ENCODE data around the gene ARPC1A.
"Not testable (repeated sequence)": the region's sequence is repeated elsewhere in the genome, so short reads cannot be mapped to it uniquely, and the experiment has no call there.

The ARPC1A gene

DNA sequence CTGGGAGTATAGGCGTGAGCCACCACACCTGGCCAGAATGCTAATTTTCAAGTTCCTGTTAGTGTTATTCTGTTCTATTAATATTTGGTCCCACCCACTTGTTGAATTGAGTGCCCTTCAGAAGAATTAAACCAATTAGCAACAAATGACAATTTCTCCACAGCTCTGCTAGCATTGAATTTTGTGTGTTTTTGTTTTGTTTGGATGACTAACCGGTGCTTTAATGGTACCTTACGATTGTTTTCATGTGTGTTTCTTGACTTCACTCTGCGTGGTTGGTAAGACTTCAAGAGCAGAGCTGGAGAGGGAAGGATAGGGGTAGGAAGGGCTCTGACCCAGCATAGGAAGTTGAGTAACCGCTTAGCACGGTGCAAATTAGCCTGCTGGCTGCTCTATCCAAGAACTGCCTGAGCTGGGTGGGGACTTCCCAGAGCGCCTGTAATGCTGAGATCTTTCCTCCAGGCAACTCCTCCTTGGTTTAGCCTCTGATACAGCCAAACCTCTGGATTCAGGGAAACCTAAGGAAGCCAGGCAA lies 53.4 kb downstream of the ARPC1A start:
- CTCF ChIA-PET, result no interaction called here
- TF ChIP-seq FOXA1 (IDR thresholded peaks at IDR 0.05), result no peak
- TF ChIP-seq NFRKB (IDR thresholded peaks at IDR 0.05), result no peak
- no peak for TF ChIP-seq LEF1 (IDR thresholded peaks at IDR 0.05; ENCODE audit: borderline replicate concordance)
- TF ChIP-seq CTBP1 (IDR thresholded peaks at IDR 0.05; ENCODE audit: borderline replicate concordance), result no peak
- no peak for TF ChIP-seq FOXM1 (IDR thresholded peaks at IDR 0.05; ENCODE audit: borderline replicate concordance)
- TF ChIP-seq TARDBP (IDR thresholded peaks at IDR 0.05), result no peak
- TF ChIP-seq, protein P1, sequence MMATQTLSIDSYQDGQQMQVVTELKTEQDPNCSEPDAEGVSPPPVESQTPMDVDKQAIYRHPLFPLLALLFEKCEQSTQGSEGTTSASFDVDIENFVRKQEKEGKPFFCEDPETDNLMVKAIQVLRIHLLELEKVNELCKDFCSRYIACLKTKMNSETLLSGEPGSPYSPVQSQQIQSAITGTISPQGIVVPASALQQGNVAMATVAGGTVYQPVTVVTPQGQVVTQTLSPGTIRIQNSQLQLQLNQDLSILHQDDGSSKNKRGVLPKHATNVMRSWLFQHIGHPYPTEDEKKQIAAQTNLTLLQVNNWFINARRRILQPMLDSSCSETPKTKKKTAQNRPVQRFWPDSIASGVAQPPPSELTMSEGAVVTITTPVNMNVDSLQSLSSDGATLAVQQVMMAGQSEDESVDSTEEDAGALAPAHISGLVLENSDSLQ (IDR thresholded peaks at IDR 0.05), result no peak
- no peak for TF ChIP-seq ZNF384 (IDR thresholded peaks at IDR 0.05)
- TF ChIP-seq ARNT (IDR thresholded peaks at IDR 0.05), result no peak
- no peak for TF ChIP-seq L3MBTL2 (conservative IDR thresholded peaks at IDR 0.05)
- TF ChIP-seq SUZ12 (IDR thresholded peaks at IDR 0.05), result no peak
- TF ChIP-seq BHLHE40 (IDR thresholded peaks at IDR 0.05; ENCODE audit: borderline replicate concordance), result no peak
- TF ChIP-seq HDGF (IDR thresholded peaks at IDR 0.05; ENCODE audit: borderline replicate concordance), result no peak
- TF ChIP-seq SP1 (IDR thresholded peaks at IDR 0.05), result no peak
- no peak for TF ChIP-seq FOXK2 (IDR thresholded peaks at IDR 0.05)
- TF ChIP-seq ELF4 (IDR thresholded peaks at IDR 0.05), result no peak
- POLR2A ChIA-PET, result no interaction called here
- no peak for DNase-seq (ENCODE audit: extremely low spot score)

DNA sequence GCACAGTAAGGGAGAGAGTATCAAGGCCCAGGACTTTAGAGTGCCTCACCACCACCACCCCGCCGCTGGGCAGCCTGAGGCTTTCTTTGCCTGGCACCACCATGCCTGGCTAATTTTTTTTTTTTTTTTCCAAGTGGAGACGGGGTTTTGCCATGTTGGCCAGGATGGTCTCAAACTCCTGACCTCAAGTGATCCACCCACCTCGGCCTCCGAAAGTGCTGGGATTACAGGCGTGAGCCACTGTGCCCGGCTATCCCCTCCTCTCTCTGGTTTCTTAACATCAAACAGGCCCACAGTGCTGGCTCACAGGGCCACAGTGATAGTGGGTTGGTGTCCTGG lies 54.0 kb downstream of the ARPC1A start:
- POLR2A ChIA-PET; DNase-seq (ENCODE audit: extremely low spot score); CTCF ChIA-PET: not testable (repeated sequence)

DNA sequence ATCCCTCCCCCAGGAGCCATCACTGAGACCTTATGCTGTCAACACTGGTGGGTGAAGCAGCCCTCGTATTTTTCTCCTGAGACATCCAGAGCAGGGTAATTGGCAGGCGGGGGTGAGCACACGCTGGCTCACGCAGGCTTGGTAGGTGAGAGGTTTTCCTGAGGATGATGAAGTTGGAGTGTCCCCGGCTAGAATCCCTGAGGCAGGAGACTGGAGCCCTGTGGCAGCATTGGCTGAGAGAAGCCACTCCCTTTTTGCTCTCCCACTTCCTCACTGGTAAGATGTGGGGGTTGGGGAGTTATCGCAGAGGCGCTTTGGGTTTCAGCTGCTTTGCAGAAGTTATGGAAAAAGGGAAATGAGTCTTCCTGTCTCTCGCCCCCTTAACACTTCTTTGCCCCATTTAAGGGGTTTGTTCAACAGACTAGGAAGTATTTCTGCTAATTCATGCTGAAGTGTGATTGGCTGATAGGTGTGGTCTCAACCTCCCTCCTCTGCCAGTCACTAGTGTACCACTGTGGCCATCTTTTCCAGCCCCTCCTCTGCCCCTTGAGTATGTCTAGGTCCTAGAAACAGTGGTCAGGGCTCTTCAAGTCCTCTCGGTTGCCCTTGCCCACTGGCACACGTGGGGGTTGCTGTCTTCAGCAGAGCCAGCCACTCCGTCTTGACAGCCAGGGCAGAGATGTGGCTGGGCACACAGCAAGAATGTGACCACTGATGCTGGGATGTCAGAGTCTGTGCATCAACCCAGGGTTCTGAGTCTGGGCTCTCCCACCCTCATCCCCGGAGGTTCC lies 54.5 kb downstream of the ARPC1A start:
- TF ChIP-seq SUZ12 (IDR thresholded peaks at IDR 0.05) (no peak), TARDBP (IDR thresholded peaks at IDR 0.05) (no peak), HDGF (IDR thresholded peaks at IDR 0.05; ENCODE audit: borderline replicate concordance) (no peak), ARNT (IDR thresholded peaks at IDR 0.05) (no peak), FOXK2 (IDR thresholded peaks at IDR 0.05) (no peak), FOXA1 (IDR thresholded peaks at IDR 0.05) (no peak), FOXM1 (IDR thresholded peaks at IDR 0.05; ENCODE audit: borderline replicate concordance) (no peak), BHLHE40 (IDR thresholded peaks at IDR 0.05; ENCODE audit: borderline replicate concordance) (no peak), LEF1 (IDR thresholded peaks at IDR 0.05; ENCODE audit: borderline replicate concordance) (no peak), CTBP1 (IDR thresholded peaks at IDR 0.05; ENCODE audit: borderline replicate concordance) (no peak), L3MBTL2 (conservative IDR thresholded peaks at IDR 0.05) (no peak), SP1 (IDR thresholded peaks at IDR 0.05) (no peak), ELF4 (IDR thresholded peaks at IDR 0.05) (no peak), ZNF384 (IDR thresholded peaks at IDR 0.05) (no peak), NFRKB (IDR thresholded peaks at IDR 0.05) (no peak)
- TF ChIP-seq, protein P1 (IDR thresholded peaks at IDR 0.05), result no peak
- ChIA-PET CTCF (no interaction called here), POLR2A (no interaction called here)
- no peak for DNase-seq (ENCODE audit: extremely low spot score)

DNA sequence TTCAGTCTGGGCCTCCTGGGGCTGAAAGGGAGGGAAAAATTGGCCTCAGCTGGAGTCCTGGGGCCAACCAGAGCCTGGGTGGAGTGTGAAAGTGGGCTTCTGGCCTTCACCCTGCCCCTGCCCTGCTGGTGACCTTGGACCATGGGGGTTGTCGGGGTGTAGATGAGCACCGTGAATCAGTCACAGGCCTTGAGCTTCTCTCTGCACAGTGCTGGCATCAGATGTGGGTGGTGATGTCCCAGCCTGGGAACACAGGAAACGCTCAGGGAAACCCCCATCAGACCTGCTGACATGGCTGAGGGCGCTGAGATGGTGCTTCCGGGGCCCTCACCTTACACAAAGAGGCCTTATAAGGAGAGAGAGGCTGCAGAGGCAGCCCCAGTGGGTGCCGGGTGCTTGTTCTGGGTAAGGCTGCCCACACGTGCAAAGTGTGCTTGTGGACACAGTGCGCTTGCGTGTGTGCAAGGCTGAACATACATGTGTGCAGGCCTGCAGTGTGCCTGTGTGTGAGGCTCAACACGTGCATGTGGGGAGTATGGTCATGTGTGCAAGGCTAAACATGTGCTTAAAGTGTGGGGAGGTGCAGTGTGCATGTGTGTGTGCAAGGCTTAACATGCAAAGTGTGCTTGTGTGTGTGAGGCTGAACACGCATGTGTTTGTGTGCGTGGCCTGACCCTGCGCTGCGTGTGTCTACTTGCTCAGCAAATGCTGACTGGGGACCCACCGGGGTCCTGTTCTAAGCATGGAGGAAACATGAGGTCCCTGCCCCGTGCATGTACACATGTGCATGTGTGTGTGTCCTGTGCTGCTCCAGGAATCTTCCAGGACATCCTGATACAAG lies 55.3 kb downstream of the ARPC1A start:
- ChIA-PET POLR2A (no interaction called here), CTCF (no interaction called here)
- TF ChIP-seq TARDBP (IDR thresholded peaks at IDR 0.05), result no peak
- TF ChIP-seq SUZ12 (IDR thresholded peaks at IDR 0.05), result no peak
- no peak for TF ChIP-seq FOXA1 (IDR thresholded peaks at IDR 0.05)
- TF ChIP-seq LEF1 (IDR thresholded peaks at IDR 0.05; ENCODE audit: borderline replicate concordance), result no peak
- TF ChIP-seq L3MBTL2 (conservative IDR thresholded peaks at IDR 0.05), result no peak
- no peak for TF ChIP-seq NFRKB (IDR thresholded peaks at IDR 0.05)
- no peak for TF ChIP-seq HDGF (IDR thresholded peaks at IDR 0.05; ENCODE audit: borderline replicate concordance)
- no peak for TF ChIP-seq FOXM1 (IDR thresholded peaks at IDR 0.05; ENCODE audit: borderline replicate concordance)
- DNase-seq (ENCODE audit: extremely low spot score), result no peak

DNA sequence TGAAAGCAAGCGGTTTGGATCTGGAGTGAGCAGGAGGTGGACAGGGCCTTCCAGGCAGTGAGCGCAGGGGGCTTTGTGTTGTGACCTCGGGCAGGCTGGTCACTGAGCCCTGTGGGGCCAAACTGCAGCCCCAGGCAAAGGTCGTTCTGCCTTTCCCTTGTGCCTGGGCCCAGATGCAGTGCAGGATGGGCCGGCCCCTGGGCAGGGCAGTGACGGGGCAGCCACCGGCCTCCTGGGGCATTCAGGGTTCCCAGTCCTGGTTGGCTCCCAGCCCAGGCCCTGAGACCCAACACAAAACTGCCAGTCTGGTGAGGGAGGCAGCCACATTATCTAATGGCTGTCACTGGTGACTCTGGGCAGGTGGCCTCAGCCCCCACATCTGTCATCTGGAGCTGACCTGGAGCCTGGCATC lies 56.0 kb downstream of the ARPC1A start:
- POLR2A ChIA-PET, result no interaction called here
- no peak for DNase-seq (ENCODE audit: extremely low spot score)
- TF ChIP-seq L3MBTL2 (conservative IDR thresholded peaks at IDR 0.05), result no peak
- TF ChIP-seq LEF1 (IDR thresholded peaks at IDR 0.05; ENCODE audit: borderline replicate concordance), result no peak
- TF ChIP-seq TARDBP (IDR thresholded peaks at IDR 0.05), result no peak
- TF ChIP-seq SP1 (IDR thresholded peaks at IDR 0.05), result no peak
- CTCF ChIA-PET, result no interaction called here

DNA sequence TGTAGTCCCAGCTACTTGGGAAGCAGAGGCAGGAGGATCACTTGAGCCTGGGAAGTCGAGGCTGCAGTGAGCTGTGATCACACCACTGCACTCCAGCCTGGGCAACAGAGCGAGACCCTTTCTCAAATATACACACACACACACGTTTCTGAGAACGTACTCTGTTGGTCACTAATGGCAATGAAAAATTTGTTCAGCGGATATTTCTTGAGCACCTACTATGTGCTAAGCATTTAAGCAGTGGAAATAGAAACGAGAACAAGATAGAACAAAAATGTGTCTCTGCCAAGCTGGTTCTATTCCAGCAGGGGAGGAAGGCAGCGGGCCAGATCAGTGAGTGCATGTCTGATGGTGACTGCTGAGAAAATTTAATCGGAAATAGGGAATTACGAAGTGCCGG lies 57.5 kb downstream of the ARPC1A start:
- CTCF ChIA-PET, result no interaction called here
- POLR2A ChIA-PET, result interaction anchor here (1.3 kb wide), 1 partner anchor 26 kb away, joined by 4 read pairs; the partner anchor contains the start of genes BUD31 and PDAP1
- no peak for DNase-seq (ENCODE audit: extremely low spot score)
- TF ChIP-seq LEF1 (IDR thresholded peaks at IDR 0.05; ENCODE audit: borderline replicate concordance) (no peak), BHLHE40 (IDR thresholded peaks at IDR 0.05; ENCODE audit: borderline replicate concordance) (no peak), FOXM1 (IDR thresholded peaks at IDR 0.05; ENCODE audit: borderline replicate concordance) (no peak), ARNT (IDR thresholded peaks at IDR 0.05) (no peak), FOXA1 (IDR thresholded peaks at IDR 0.05) (no peak), TARDBP (IDR thresholded peaks at IDR 0.05) (no peak), SP1 (IDR thresholded peaks at IDR 0.05) (no peak)
- TF ChIP-seq, protein P1 (IDR thresholded peaks at IDR 0.05), result no peak

Data from HEK293T (cell line).